ENCODE measurements around the gene CTRB2.

DNA sequence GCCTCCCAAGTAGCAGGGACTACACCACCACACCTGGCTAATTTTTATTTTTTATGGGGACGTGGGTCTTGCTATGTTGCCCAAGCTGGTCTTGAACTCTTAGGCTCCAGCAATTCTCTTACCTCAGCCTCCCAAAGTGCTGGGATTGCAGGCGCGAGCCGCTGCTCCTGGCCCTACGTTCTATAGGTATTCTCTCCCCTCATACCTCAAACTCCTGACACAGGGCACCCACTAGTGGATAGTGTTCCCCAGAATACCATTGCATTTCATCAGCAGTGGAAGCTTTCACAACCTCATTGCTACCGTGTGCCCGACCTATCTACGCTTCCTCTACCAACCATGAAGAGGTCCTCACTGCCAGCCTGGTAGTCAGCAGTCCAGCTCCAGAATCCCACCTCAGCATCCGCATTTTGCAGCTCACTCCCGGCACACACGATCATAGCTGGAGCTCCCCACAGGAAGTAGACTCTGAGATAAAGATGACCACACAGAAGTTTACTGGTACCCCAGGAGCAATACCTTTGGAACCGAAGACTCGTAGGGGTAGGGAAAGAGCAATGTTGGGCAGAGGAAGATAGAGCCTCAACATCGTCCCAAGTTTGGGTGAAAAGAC is 9.3 kb downstream of the CTRB2 start:
- TF ChIP-seq POLR2AphosphoS5 (IDR thresholded peaks at IDR 0.05; ENCODE audit: low read depth, low read length) (no peak), TAF1 (IDR thresholded peaks at IDR 0.05; ENCODE audit: low read depth, low read length) (no peak), HDAC6 (IDR thresholded peaks at IDR 0.05; ENCODE audit: low read depth, low read length) (no peak), HDAC2 (IDR thresholded peaks at IDR 0.05; ENCODE audit: borderline replicate concordance in 1 of 2, low read depth in 2 of 2, low read length in 2 of 2) (no peak), ZNF274 (IDR thresholded peaks at IDR 0.05; ENCODE audit: borderline replicate concordance, extremely low read depth, low read length) (no peak), EZH2 (IDR thresholded peaks at IDR 0.05; ENCODE audit: low read depth, low read length, severe bottlenecking) (no peak), KDM5A (IDR thresholded peaks at IDR 0.05; ENCODE audit: low read length) (no peak), POLR2A (IDR thresholded peaks at IDR 0.05; ENCODE audit: control extremely low read depth in 1 of 2, low read depth in 2 of 2, low read length in 2 of 2) (no peak), CEBPB (IDR thresholded peaks at IDR 0.05; ENCODE audit: low read depth, low read length) (no peak), ASH2L (IDR thresholded peaks at IDR 0.05; ENCODE audit: low read length) (no peak), RAD21 (IDR thresholded peaks at IDR 0.05 in 1 of 2, conservative IDR thresholded peaks at IDR 0.05 in 1 of 2; ENCODE audit: low read depth in 2 of 2, low read length in 2 of 2) (0 out of 4 replicates have a peak, but pooled peaks of 1 of the 2 experiments have one; percentile 17)
- TF ChIP-seq, protein P1, sequence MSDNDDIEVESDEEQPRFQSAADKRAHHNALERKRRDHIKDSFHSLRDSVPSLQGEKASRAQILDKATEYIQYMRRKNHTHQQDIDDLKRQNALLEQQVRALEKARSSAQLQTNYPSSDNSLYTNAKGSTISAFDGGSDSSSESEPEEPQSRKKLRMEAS (IDR thresholded peaks at IDR 0.05): no peak
- TF ChIP-seq, protein P2, sequence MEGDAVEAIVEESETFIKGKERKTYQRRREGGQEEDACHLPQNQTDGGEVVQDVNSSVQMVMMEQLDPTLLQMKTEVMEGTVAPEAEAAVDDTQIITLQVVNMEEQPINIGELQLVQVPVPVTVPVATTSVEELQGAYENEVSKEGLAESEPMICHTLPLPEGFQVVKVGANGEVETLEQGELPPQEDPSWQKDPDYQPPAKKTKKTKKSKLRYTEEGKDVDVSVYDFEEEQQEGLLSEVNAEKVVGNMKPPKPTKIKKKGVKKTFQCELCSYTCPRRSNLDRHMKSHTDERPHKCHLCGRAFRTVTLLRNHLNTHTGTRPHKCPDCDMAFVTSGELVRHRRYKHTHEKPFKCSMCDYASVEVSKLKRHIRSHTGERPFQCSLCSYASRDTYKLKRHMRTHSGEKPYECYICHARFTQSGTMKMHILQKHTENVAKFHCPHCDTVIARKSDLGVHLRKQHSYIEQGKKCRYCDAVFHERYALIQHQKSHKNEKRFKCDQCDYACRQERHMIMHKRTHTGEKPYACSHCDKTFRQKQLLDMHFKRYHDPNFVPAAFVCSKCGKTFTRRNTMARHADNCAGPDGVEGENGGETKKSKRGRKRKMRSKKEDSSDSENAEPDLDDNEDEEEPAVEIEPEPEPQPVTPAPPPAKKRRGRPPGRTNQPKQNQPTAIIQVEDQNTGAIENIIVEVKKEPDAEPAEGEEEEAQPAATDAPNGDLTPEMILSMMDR (IDR thresholded peaks at IDR 0.05; ENCODE audit: control extremely low read depth in 1 of 3, insufficient read depth in 1 of 3, low read depth in 1 of 3, low read length in 3 of 3): no peak
- TF ChIP-seq, protein P3, sequence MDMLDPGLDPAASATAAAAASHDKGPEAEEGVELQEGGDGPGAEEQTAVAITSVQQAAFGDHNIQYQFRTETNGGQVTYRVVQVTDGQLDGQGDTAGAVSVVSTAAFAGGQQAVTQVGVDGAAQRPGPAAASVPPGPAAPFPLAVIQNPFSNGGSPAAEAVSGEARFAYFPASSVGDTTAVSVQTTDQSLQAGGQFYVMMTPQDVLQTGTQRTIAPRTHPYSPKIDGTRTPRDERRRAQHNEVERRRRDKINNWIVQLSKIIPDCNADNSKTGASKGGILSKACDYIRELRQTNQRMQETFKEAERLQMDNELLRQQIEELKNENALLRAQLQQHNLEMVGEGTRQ (IDR thresholded peaks at IDR 0.05; ENCODE audit: low read length): no peak
